COLO829 (cell line): ENCODE measurements around the gene GNG2.

Source experiments
- DNase-seq: peaks from one replicate; pipeline ENCODE4 v3.0.0; 2012; ENCODE audit warnings: low spot score

GNG2 gene

DNA sequence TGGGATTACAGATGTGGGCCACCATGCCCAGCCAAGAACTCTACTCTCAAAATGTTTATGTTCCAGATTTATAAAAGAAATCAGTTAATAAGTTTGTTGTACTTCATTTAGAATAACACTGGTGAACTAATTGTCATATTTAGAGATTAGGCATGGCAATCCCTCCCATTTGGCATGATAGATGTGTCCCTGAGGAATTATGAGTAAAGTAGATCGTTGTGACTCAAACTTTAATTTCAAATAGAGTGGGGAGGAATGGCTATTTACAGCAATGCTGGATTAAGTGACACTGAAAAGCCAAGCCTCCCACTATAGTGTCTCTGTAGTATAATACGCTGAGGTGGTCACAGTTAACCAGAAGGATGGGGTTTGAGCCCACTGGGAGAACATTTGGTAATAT is 89.6 kb downstream of the GNG2 start:
- no peak for DNase-seq

DNA sequence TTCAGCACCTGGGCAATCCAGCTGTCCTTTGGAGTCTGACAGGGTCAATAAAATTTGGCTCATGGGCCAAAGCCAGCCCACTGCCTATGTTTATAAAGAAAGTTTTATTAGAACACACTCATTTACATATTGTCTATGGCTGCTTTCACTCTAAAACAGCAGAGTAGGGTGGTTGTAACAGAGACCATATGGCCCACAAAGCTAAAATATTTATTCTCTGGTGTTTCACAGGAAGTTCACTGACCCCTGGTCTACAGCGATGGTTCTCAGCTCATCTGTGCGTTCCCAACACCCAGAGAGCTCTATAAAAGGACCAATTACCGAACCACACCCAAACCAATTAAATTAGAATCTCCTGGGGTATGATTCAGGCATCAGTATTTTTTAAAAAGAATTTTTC is 91.2 kb downstream of the GNG2 start:
- no peak for DNase-seq

DNA sequence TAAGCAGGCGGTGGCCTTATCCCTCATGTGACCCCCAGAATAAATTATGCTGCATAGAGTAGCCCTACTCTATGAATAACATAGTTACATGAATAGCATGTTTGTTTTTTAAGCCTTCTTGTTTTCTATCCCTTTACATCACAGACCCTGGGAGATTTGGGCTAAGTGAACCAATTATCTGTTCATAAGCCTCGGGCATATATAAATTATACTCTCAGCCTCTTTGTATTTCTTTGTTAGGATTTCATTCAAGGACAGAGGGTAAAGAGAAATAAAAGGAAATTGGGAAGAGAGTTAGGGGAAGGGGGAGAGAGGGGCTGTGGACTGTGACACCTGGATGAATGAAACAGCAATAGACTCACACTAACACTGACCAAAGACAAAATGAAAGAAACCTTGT is 93.6 kb downstream of the GNG2 start:
- DNase-seq: peak; percentile 81

DNA sequence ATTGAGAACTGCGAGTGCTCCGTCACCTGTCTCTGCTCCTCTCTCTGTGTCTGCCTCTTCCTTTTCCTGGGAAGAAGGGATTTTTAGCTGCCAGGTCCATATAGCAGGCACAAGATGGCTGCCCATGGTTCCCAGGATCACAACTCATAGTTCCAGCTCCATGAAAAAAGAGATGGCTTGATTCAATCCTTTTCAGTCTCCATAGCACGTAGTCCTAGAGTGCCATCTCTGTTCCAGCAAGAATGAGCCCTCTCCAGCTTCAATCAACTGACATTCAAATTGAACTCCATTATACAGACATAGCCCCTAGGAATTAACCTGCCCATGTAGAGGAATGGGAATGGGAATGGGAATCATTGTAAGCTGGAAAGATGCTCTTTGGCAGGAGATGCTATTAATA is 94.2 kb downstream of the GNG2 start:
- peak; percentile 32 for DNase-seq

DNA sequence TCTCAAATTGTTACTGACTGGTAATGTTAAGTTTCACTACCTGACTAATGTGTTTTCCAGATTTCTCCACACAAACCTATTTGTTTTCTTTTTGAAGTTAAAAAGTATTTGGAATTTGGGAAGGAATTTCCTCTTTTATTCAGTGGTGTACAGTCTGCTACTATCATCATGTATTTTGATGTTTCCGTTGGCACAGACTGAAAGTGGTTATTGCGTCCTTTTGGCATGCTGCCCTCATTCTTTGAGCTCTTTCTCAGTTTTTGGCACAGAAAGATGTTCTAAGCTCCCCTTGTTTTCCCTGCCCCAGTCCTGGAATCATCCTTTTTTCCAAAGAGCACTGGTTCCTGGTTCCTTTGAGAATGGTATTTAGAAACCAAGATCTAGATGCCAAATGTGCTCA is 97.5 kb downstream of the GNG2 start:
- no peak for DNase-seq

DNA sequence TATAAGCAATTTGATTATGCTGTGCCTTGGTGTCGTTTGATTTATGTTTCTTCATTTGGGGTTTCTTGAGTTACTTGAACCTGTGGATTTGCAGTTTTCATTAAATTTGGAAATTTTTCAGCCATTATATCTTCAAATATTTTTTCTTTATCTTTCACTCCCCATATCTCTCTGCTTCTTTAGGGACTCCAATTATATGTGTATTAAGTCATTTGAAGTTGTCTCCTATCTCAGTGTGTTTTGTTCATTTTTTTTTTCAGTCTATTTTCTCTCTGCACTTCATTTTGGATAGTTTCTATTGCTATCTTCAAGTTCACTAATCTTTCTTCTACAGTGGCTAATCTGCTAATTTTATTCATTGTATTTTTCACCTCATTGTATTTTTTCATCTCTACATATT is 99.5 kb downstream of the GNG2 start:
- DNase-seq: no peak

DNA sequence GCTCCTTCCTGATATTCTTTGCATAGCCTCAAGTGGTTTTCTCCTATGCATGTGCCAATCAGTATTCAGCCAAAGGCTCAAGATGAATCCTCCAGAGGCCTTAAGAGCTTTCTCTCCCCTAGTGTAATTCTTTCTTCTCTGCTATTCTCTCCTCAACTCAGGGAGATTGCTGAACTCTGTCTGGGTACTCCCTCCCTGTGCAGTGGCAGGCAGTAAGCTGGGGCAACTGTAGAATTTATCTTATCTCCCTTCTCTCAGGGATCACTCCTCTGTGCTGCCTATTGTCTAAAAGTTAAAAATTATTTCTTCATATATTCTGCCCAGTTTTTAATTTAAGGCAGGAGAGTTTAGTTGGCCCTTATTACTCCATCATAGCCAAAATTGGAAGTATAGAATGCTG is 100.5 kb downstream of the GNG2 start:
- no peak for DNase-seq

DNA sequence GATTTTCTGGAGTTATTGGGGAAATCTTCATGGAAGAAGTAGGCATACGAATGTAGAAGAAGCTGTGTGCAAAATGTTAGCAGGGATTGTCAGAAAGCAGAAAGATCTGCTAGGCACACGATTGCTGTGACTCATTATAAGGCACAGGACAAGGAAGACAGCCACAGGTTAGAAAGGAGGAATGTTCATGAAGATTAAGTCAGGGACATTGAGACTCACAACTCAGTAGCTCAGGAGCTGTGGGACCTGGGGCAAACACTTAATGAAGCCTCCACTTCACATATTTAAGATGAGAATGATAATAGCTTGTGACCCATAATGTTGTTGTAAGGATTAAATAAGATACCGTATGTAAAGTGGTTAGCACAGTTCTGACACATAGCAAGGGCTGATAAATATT is 102.3 kb downstream of the GNG2 start:
- DNase-seq: no peak

DNA sequence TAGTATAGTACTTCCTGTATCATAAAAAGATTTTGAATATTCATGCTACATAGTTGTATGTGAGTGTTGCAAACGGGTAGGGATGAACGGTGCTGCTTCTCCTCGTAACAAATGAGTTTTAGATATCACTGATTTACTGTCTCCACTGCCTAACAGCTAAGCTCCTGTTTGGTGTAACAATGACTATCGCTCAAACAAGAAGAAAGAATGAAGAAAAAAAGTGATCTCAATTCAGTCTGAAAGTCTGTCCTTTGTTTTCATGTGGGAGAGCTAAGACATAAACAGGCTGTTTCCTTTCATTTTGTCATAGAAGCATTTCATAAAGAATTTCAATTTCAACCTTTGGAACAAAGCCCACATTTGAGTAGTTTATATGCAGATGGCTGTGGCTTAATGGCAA is 102.9 kb downstream of the GNG2 start:
- peak; percentile 51 for DNase-seq

DNA sequence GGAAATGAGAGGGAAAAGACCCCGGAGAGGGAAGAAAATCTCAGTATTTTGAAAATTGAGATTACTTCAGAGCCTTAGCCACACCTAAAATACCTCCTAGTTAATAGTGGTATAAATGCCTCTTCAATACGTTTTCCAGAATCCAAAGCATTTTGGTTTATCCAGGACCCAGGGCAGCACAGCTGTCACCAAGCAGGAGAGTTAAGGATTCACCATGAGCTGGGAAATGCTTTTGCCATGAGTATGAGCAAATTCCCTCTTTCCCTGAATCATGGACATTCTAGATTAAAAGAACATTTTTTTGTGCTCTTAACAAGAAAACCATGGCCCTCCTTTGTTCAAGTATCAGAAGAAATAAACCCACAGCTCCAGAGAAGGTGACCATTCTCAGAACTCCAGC is 107.1 kb downstream of the GNG2 start:
- no peak for DNase-seq

DNA sequence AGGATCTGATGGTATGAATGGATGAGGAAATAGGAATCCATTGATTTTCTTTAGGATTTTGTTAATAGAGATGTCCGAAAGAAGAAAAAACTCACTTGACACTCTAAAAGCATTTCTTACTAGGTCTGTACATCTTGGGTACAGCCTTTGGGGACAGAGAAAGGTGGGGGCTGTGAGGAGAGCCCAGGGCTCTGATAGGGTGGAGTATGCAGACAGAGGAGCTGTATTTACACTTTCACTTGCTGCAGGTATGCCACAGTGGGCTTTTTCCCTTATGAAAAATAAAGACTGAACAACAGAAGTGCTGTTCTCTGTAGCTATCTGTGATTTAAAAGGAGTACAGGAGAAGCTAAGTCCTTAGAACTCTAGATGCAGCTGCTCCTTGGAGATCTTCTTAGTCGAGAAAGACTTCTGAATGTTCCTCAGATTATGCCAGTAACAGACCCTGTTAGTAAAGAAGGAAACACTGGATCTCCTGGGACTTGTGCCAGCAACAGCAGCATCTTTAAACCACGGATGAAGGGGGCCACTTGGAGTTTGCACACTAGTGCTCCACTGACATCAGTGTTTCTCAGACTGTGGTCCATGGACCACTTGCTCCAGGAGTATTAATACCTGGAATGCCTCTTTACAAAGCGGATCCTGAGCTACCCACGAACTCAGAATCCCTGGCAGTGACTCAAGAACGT is 109.6 kb downstream of the GNG2 start:
- DNase-seq: no peak

DNA sequence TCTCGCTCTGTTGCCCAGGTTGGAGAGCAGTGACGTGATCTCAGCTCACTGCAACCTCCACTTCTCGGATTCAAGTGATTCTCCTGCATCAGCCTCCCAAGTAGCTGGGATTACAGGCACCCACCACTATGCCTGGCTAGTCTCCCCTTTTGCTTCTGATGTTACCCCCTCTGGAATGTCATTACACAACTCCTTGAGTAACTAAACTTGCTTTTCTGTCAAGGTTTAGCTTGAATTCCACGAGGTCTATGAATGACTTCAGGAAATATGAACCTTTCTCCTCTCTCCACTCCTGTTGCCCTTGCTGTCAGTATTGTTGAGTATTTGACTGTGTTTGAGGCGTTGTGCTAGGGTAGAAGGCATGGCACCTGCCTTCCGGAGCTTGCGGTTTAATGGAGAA is 112.2 kb downstream of the GNG2 start:
- DNase-seq: no peak

DNA sequence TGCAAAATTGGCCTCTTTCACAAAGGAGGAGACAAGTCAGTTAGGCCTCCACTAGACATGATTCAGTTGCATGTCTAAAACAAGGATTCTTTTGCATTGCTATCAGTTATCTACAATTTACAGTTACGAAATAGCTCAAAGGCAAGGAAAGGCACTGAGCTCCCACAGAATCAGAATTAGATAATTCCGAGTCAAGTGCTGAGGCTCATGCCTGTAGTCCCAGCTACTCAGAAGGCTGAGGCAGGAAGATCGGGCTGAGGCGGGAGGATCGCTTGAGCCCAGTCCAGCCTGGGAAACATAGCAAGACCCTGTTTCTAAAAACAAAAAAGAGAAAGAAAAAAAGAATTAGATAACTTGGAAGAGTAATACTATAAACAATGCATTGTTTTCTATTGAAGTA is 116.7 kb downstream of the GNG2 start:
- no peak for DNase-seq

DNA sequence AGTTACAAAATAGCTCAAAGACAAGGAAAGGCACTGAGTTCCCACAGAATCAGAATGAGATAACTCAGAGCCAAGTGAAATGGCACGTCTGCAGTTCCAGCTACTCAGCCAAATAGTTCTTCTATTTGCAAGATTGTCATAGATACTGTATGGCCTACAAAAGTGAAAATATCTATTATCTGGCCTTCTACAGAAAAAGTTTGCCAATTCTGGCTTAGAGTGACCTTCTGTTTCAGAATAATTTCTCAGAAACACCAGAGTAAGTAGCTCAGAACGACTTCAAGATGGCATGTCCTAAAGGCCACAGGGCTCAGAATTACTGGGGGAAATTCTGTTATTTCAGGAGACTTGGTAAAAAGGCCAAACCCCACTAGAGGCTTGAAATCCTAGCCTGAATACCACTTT is 118.3 kb downstream of the GNG2 start:
- DNase-seq: no peak

DNA sequence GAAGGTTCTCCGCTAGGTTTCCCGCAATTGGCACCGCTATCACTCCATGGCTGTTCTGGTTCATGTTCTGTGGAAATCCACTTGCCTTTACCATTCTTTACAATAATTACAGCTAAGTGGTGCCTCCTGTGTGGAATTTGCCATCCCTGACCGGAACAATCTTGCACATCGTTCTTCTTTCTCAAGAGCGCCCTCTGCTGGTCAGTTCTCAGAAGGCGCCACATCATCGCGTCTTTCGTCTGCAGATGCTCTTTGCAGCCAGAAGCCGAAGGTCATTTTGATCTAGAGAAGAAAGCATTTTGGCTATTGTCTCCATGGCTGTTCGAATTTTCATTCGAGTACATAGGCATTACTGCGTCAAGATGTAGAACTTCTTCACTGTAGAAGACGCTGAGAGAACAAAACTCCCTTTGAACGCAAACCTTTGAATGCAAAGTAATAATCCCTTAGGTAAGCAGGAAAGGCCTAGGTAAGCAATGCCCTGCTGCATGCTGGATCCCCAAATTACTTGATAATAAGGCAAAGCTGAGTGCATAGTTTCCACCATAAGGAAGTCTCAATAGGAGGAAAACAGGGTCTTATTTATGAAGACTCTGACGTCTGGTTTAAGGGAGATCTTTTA is 118.8 kb downstream of the GNG2 start:
- peak; percentile 83 for DNase-seq

DNA sequence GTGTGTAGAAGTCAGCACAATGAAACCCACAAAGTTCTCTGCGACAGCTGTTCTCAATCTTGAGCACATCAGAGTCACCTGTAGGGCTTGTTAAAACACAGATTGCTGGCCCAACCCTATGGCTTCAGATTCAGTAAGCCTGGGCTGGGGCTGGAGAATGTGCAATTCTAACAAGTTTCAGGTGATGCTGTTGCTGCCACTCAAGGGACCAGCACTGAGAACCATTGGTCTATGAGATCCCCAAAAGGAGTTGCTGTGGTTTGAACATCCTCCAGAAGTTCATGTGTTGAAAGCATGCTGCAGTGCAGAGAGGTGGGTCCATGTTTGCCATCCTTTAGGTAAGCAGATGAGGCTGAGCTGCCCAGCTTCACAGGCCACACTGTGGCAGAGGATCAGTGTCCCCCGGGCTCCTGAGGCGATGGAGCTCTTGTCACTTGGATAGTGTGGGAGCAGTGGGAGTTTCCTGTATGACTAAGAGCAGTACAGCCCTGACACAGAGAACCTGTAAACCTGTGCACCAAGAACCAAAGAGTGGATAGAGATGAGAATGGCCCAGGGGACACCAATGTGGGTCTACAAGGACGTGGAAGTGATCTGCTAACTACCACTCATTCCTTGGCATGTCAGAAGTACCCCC is 120.9 kb downstream of the GNG2 start:
- no peak for DNase-seq

DNA sequence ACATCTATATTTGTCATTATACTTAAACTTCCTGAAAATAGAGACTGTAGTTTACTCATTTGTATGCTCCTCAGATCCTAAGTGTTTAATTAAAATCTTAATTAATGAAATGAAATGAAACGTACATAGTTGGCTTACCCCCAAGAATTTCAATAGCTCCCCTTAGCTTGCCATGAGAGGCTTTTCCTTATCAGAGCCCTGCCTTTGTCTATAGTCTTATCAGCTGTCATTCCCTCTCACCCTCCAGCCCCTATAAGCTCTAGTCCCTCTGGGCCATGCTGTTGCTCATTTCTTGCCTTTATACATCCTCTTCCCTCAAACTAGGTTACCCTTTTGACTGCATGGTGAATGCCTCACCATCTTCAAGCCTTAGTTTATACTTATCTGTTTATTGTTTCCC is 127.8 kb downstream of the GNG2 start:
- DNase-seq: no peak

DNA sequence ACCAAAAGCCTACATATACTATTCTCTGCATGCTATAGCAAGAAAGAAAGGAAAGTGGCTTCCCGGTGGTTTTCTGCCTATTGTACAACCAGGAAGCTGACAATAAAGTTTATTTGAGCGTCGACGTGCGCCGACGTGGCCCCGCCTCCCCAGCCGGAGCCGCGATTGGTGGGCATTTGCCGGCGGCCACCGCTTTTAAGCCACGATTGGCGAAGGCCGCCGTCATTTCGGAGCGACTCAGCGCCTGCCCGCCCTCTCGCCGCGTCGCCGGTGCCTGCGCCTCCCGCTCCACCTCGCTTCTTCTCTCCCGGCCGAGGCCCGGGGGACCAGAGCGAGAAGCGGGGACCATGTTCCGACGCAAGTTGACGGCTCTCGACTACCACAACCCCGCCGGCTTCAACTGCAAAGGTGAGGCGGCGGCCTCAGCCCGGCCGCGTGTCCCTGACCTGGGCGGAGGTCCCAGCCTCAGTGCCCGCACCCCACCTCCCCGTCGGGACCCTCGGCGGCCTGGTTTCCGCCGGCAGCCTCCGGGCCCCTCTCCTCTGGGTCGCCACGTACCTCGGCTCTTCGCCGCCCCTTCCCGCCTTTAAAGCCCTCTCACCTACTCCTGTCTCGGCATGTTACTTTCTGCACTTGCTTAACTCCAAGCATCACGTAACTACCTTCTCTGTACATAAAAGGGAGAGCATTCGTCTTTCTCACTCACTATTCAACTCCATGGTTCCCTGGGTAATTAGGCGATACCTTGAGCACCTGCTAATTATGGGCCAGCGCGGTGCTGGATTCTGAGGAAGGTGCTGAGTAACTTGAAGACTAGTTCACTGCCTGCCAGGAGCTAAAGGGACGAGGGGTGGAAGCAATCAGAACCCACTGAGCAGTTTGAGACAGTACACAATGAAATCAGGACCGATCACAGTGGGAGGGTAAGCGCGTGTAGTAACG is 129.2 kb downstream of the GNG2 start, which contains the start of gene RTRAF:
Gene RTRAF (plus strand): TSS at position 254 of the 942 bp plus-strand sequence. CDS start 94 bp downstream, at position 348.
- DNase-seq: peak; percentile 92

DNA sequence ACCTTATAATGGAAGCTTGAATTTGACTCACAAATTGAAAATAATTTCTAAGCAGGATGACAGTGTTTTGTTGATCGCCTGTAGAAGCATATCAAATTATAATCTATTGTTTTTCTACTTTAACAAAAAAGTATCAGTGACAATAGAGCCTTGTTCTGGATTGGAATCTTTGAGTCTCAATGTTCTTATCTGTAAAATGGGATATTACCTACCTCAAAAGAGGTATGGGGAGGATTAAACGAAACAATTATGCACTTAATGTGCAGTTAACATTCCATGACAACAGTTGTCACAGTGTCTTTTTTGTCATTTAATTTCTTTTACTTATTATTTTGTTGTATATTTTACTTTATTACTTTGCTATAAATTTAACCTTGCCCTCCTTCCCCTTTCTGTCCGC is 130.1 kb downstream of the GNG2 start:
- no peak for DNase-seq

DNA sequence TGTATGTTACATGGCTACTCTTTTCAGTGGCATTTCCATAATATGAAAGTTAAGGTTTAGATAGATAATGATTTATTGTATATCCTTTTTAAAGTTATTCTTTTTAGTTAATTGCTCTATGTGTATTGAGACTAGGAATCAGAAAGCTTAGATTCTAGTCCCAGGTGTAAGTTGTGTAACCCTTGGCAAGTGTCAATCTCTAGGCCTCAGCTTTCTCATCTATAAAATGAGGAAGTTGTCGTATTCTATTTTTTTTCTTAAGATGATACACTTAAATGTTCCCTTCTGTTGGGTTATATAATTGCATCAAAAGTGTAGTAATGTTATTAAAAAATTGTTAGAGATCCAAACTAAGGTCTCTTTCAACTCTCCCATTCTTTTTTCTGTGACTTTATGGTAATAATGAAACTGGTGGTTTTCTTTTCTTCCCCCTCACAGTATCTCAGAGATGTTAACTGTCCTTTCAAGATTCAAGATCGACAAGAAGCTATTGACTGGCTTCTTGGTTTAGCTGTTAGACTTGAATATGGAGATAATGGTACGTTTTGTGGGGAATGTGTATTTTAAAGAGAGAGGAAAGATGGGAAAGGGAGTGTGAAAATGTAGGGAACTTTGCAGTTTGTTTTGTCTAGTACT is 133.0 kb downstream of the GNG2 start:
- no peak for DNase-seq

DNA sequence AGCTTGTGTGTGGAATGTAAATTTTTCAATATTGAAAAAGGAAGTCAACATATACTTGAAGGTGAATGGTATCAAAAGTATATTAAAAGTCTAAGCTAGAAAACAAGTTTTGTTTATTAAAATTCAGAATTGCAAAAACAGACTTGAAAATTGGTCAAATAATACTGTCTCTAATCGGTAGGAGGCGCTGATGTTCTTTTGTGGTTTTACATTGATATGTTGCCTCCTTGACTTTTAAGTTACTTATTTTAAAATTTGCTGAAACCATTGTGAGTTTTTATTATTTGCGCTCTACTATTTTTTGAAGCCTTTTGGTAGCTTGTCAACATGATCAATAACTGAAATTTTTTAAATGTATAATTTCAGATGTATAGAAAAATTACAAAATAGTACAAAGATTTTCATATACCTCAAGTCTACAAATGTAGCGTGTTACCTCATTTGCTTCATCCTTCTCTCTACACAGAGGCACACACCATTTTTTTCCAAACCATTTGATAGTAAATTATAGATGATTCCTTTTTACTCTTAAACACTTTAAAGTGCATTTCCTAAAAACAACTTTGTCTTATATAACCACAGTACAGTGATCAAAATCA is 135.8 kb downstream of the GNG2 start:
- DNase-seq: no peak

DNA sequence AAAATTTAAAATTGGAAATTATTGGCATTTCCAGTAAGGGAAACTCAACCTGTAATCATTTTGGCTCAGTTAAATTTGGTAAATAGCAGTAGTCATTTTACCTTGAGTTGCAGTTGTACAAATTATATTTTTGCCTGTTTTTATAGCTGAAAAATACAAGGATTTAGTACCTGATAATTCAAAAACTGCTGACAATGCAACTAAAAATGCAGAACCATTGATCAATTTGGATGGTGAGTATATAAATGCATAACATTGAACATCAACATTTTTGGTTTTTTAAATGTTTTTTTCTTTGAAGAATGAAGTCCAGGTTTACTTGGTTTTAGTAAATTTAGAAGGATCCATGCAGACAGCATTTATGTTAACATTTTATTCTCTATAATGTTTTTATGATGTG is 137.9 kb downstream of the GNG2 start:
- no peak for DNase-seq
